ENCODE results near the gene ZNF460. TPM values are rescaled to one million over a fixed set of nuclear protein-coding genes. Genes with fewer than 3 reads are reported as not detected.

ZNF460 gene
- total RNA-seq, 3 donors from 2014 or later, result 70.2 to 123 (median 88.5) TPM

- Histone ChIP-seq H3K27me3 (no peaks in the 10 kb centered on the region), H3K27ac (no peak overlapping the region), H3K36me3 (peaks cover 22% of the 10 kb centered on the region), H3K4me1 (no peaks in the 10 kb centered on the region), H3K9me3 (peaks cover 55 to 58% of the 10 kb centered on the region in 2 donors), H3K4me3 (no peak overlapping the region)
- no peak for TF ChIP-seq CTCF (IDR thresholded peaks at IDR 0.05)
- no peak for TF ChIP-seq POLR2A (IDR thresholded peaks at IDR 0.05)
- TF ChIP-seq POLR2AphosphoS5 (IDR thresholded peaks at IDR 0.05), result no peak
- intact Hi-C loops (cut with DNase I; ENCODE audit: low total_unique reads), result no loop called here
- DNase-seq (ENCODE audit: low spot score in 2 of 2), result no peak
These were observed 12.3 kb downstream of the ZNF460 start for GRCh38 chr19:57292547-57292946.

- H3K27me3 ChIP-seq, result no peaks in the 10 kb centered on the region
- DNase-seq (ENCODE audit: low spot score in 2 of 2), result no peak
- no peaks in the 10 kb centered on the region for H3K4me1 ChIP-seq
- TF ChIP-seq POLR2AphosphoS5 (IDR thresholded peaks at IDR 0.05) (no peak), POLR2A (IDR thresholded peaks at IDR 0.05) (no peak), CTCF (IDR thresholded peaks at IDR 0.05) (no peak)
- intact Hi-C loops (cut with DNase I; ENCODE audit: low total_unique reads), result no loop called here
- H3K9me3 ChIP-seq, result peaks cover 47 to 58% of the 10 kb centered on the region in 2 donors
- no peak overlapping the region for H3K4me3 ChIP-seq
- no peak overlapping the region for H3K27ac ChIP-seq
- H3K36me3 ChIP-seq, result peaks cover 22% of the 10 kb centered on the region
These were observed 13.4 kb downstream of the ZNF460 start for GRCh38 chr19:57293719-57294118.

GRCh38 chr19:57302020-57302465, 21.8 kb downstream of the ZNF460 start:
- Histone ChIP-seq H3K4me1 (no peaks in the 10 kb centered on the region), H3K27me3 (no peaks in the 10 kb centered on the region), H3K27ac (peak overlapping the region; percentile 30 to 61), H3K36me3 (no peaks in the 10 kb centered on the region), H3K4me3 (no peak overlapping the region), H3K9me3 (peaks cover 0 to 21% of the 10 kb centered on the region in 2 donors)
- intact Hi-C loops (cut with DNase I; ENCODE audit: low total_unique reads), result no loop called here
- DNase-seq (ENCODE audit: low spot score in 2 of 2), result peak in 1 of 2 donors; percentile 78
- TF ChIP-seq POLR2A (IDR thresholded peaks at IDR 0.05) (no peak), CTCF (IDR thresholded peaks at IDR 0.05) (peak in 1 of 3 donors; percentile 9), POLR2AphosphoS5 (IDR thresholded peaks at IDR 0.05) (peak in 1 of 3 donors; percentile 29)

- Histone ChIP-seq H3K36me3 (no peaks in the 10 kb centered on the region), H3K27ac (peak overlapping the region; percentile 30 to 61), H3K4me1 (no peaks in the 10 kb centered on the region), H3K4me3 (no peak overlapping the region), H3K9me3 (peaks cover 0 to 21% of the 10 kb centered on the region in 2 donors), H3K27me3 (no peaks in the 10 kb centered on the region)
- TF ChIP-seq POLR2AphosphoS5 (IDR thresholded peaks at IDR 0.05) (no peak), CTCF (IDR thresholded peaks at IDR 0.05) (no peak), POLR2A (IDR thresholded peaks at IDR 0.05) (no peak)
- DNase-seq (ENCODE audit: low spot score in 2 of 2), result no peak
- intact Hi-C loops (cut with DNase I; ENCODE audit: low total_unique reads), result no loop called here
These were observed 22.6 kb downstream of the ZNF460 start for GRCh38 chr19:57302727-57303401.

- no peaks in the 10 kb centered on the region for H3K27me3 ChIP-seq
These were observed 24.8 kb downstream of the ZNF460 start for GRCh38 chr19:57305056-57305455.

More at GRCh38 chr19:57305056-57305455, 24.8 kb downstream of the ZNF460 start:
- H3K36me3 ChIP-seq, result no peaks in the 10 kb centered on the region
- no peaks in the 10 kb centered on the region for H3K4me1 ChIP-seq
- TF ChIP-seq CTCF (IDR thresholded peaks at IDR 0.05), result no peak
- TF ChIP-seq POLR2A (IDR thresholded peaks at IDR 0.05), result no peak
- TF ChIP-seq POLR2AphosphoS5 (IDR thresholded peaks at IDR 0.05), result no peak
- no peak overlapping the region for H3K4me3 ChIP-seq
- peaks cover 0 to 25% of the 10 kb centered on the region in 2 donors for H3K9me3 ChIP-seq
- peak overlapping the region in 1 of 2 donors; percentile 52 for H3K27ac ChIP-seq
- DNase-seq (ENCODE audit: low spot score in 2 of 2), result no peak
- intact Hi-C loops (cut with DNase I; ENCODE audit: low total_unique reads), result no loop called here
